ENCODE data around the gene CTTN.

GRCh38 chr11:70432065-70432464 lies 33.7 kb downstream of the CTTN start:
- TF ChIP-seq CTCF (IDR thresholded peaks at IDR 0.05) (no peak), POLR2A (IDR thresholded peaks at IDR 0.05; ENCODE audit: low read depth) (no peak)
